Measurements from ENCODE around the gene PKNOX2.

PKNOX2 gene

GRCh38 chr11:125289419-125290098 is 125.0 kb downstream of the PKNOX2 start:
- DNase-seq = no peak
- intact Hi-C loops (cut with DNase I) = no loop called here

- intact Hi-C loops (cut with DNase I) = no loop called here
- no peak for DNase-seq
These were observed 125.7 kb downstream of the PKNOX2 start for GRCh38 chr11:125290263-125290662.

- intact Hi-C loops (cut with DNase I) = no loop called here
These were observed 127.5 kb downstream of the PKNOX2 start for GRCh38 chr11:125292100-125292499.

GRCh38 chr11:125293596-125293995 is 129.0 kb downstream of the PKNOX2 start:
- DNase-seq = no peak
- intact Hi-C loops (cut with DNase I) = no loop called here

More at GRCh38 chr11:125292100-125292499, 127.5 kb downstream of the PKNOX2 start:
- DNase-seq = no peak

GRCh38 chr11:125295931-125296330 is 131.4 kb downstream of the PKNOX2 start:
- peak in 1 of 42 donors; percentile 11 for DNase-seq
- intact Hi-C loops (cut with DNase I) = no loop called here

- no peak for DNase-seq
- intact Hi-C loops (cut with DNase I) = no loop called here
These were observed 132.9 kb downstream of the PKNOX2 start for GRCh38 chr11:125297346-125297915.

GRCh38 chr11:125299061-125299615 is 134.6 kb downstream of the PKNOX2 start:
- DNase-seq = no peak
- intact Hi-C loops (cut with DNase I) = no loop called here

GRCh38 chr11:125299821-125300220 is 135.3 kb downstream of the PKNOX2 start:
- no peak for DNase-seq

GRCh38 chr11:125300791-125301218 is 136.3 kb downstream of the PKNOX2 start:
- intact Hi-C loops (cut with DNase I) = no loop called here
- no peak for DNase-seq

More at GRCh38 chr11:125299821-125300220, 135.3 kb downstream of the PKNOX2 start:
- intact Hi-C loops (cut with DNase I) = no loop called here

- DNase-seq = no peak
- intact Hi-C loops (cut with DNase I) = no loop called here
These were observed 136.8 kb downstream of the PKNOX2 start for GRCh38 chr11:125301346-125301745.

- intact Hi-C loops (cut with DNase I) = no loop called here
- DNase-seq = no peak
These were observed 138.6 kb downstream of the PKNOX2 start for GRCh38 chr11:125303186-125303585.

GRCh38 chr11:125303694-125304093 is 139.1 kb downstream of the PKNOX2 start:
- intact Hi-C loops (cut with DNase I) = no loop called here
- no peak for DNase-seq

GRCh38 chr11:125304136-125304535 is 139.6 kb downstream of the PKNOX2 start:
- intact Hi-C loops (cut with DNase I) = no loop called here
- DNase-seq = no peak

- DNase-seq = no peak
- intact Hi-C loops (cut with DNase I) = no loop called here
These were observed 140.3 kb downstream of the PKNOX2 start for GRCh38 chr11:125304876-125305275.

- no peak for DNase-seq
- intact Hi-C loops (cut with DNase I) = no loop called here
These were observed 140.8 kb downstream of the PKNOX2 start for GRCh38 chr11:125305345-125305744.

GRCh38 chr11:125306476-125306875 is 141.9 kb downstream of the PKNOX2 start:
- DNase-seq = no peak
- intact Hi-C loops (cut with DNase I) = no loop called here

GRCh38 chr11:125308246-125308645 is 143.7 kb downstream of the PKNOX2 start:
- intact Hi-C loops (cut with DNase I) = no loop called here
- DNase-seq = no peak

GRCh38 chr11:125312391-125312790 is 147.8 kb downstream of the PKNOX2 start:
- intact Hi-C loops (cut with DNase I) = no loop called here
- DNase-seq = no peak

- DNase-seq = no peak
- intact Hi-C loops (cut with DNase I) = no loop called here
These were observed 148.3 kb downstream of the PKNOX2 start for GRCh38 chr11:125312812-125313211.

- no peak for DNase-seq
- intact Hi-C loops (cut with DNase I) = no loop called here
These were observed 149.0 kb downstream of the PKNOX2 start for GRCh38 chr11:125313271-125314219.

Measured in head of caudate nucleus (tissue), 42 donors.